ENCODE results near the gene KRT72. TPM values are rescaled to one million over a fixed set of nuclear protein-coding genes. Genes with fewer than 3 reads are reported as not detected.

The KRT72 gene
- total RNA-seq, 3 donors from 2014 or later, result not detected

DNA sequence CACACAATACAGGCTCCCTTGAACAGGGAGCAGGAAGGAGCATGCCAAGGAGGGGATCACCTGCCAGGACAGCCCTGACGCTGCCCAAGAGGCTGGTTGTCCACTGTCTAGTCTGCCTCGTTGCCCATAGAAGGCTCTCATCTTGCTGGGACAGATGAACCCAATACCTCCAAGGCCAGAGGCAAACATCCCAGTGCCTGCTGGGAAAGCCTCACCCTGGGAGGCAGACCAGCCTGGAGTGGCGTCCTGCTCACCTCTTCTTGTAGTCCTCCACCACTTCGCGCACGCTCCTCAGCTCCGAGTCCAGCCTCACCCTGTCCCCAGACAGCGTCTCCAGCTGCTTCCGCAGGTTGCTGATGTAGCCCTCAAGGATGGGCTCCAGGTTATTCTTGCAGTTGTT, 14.6 kb upstream of the KRT72 start:
- no peaks in the 10 kb centered on the region for H3K4me1 ChIP-seq (ENCODE audit: low read depth)
- no peaks in the 10 kb centered on the region for H3K36me3 ChIP-seq (ENCODE audit: low read depth)
- TF ChIP-seq, protein P1, sequence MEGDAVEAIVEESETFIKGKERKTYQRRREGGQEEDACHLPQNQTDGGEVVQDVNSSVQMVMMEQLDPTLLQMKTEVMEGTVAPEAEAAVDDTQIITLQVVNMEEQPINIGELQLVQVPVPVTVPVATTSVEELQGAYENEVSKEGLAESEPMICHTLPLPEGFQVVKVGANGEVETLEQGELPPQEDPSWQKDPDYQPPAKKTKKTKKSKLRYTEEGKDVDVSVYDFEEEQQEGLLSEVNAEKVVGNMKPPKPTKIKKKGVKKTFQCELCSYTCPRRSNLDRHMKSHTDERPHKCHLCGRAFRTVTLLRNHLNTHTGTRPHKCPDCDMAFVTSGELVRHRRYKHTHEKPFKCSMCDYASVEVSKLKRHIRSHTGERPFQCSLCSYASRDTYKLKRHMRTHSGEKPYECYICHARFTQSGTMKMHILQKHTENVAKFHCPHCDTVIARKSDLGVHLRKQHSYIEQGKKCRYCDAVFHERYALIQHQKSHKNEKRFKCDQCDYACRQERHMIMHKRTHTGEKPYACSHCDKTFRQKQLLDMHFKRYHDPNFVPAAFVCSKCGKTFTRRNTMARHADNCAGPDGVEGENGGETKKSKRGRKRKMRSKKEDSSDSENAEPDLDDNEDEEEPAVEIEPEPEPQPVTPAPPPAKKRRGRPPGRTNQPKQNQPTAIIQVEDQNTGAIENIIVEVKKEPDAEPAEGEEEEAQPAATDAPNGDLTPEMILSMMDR (IDR thresholded peaks at IDR 0.05), result no peak
- no peak overlapping the region for H3K4me3 ChIP-seq
- intact Hi-C loops (cut with DNase I, micrococcal nuclease), result no loop called here
- H3K9me3 ChIP-seq, result no peaks in the 10 kb centered on the region
- DNase-seq (no peak), ATAC-seq (no peak)

DNA sequence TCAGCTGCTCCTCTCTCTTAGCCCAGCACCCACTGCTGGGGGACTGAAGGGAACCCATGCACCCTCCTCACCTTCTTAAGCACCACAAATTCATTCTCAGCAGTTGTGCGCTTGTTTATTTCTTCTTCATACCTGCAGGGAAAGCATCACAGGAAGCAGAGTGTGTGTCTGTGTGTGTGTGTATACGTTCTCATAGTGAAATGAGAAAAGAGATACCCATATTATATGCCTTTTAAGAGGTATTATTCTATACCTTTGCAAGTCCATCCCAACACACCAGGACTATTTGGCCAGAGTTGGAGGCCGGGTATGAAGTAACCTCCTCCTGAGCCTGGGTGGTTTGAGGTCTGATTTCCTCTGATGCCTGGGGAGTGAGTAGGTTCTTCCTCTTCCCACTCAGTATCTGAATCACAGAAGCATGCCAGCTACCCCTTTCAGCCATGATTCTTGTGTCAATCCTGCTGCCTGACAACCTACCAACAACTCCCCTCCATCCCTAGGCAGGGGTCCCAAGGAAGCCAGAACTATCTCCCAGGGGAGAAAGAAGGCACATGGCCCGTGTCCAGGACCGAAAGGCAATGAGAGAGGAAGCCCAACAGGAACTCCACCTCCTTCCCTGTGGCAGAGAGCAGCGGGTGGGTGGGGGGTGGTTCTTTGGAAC, 14.1 kb upstream of the KRT72 start:
- no peak for DNase-seq
- ATAC-seq, result no peak
- no peaks in the 10 kb centered on the region for H3K9me3 ChIP-seq
- no peaks in the 10 kb centered on the region for H3K36me3 ChIP-seq (ENCODE audit: low read depth)
- intact Hi-C loops (cut with DNase I, micrococcal nuclease), result no loop called here
- TF ChIP-seq, protein P1 (IDR thresholded peaks at IDR 0.05), result no peak
- no peaks in the 10 kb centered on the region for H3K4me1 ChIP-seq (ENCODE audit: low read depth)
- no peak overlapping the region for H3K4me3 ChIP-seq

DNA sequence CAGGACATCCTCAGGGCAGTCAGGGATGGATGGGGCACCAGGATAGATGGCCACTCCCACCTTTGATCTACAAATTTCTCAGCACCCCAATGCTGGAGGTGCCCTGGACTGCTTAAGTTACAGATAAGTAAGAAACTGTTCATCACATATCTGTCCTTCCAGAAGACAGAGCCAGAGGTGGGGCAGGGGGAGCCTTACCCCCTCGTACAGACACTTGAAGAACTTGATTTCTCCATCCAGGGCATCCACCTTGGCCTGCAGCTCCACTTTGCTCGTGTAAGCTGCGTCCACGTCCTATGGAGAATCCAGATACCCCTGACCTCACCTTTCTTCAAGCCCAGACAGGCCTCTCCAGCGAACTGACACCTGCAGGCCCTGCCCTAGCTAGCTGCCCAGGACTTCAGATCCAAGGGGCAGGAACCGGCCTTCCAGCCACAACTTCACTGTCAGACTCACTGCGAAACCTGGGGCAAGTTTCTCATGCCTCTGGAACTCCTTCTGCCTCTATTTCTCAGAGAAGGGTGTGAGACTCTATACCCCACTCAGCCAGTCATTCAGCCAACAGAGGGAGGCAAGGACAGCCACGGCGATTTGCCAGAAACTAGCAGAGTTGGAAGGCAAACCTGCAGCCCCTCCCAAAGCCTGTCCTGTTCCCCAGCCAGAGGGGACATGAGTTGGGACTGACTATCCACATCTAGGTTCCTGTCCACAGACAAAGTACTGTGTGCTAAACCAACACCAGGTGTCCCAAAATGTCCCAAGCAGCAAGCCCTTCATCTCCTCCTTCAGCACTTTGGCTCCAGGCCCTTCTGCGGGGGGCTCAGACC, 13.3 kb upstream of the KRT72 start:
- H3K36me3 ChIP-seq (ENCODE audit: low read depth), result no peaks in the 10 kb centered on the region
- DNase-seq (no peak), ATAC-seq (no peak)
- H3K9me3 ChIP-seq, result no peaks in the 10 kb centered on the region
- intact Hi-C loops (cut with DNase I, micrococcal nuclease), result no loop called here
- no peaks in the 10 kb centered on the region for H3K4me1 ChIP-seq (ENCODE audit: low read depth)
- TF ChIP-seq, protein P1 (IDR thresholded peaks at IDR 0.05), result no peak
- no peak overlapping the region for H3K4me3 ChIP-seq

DNA sequence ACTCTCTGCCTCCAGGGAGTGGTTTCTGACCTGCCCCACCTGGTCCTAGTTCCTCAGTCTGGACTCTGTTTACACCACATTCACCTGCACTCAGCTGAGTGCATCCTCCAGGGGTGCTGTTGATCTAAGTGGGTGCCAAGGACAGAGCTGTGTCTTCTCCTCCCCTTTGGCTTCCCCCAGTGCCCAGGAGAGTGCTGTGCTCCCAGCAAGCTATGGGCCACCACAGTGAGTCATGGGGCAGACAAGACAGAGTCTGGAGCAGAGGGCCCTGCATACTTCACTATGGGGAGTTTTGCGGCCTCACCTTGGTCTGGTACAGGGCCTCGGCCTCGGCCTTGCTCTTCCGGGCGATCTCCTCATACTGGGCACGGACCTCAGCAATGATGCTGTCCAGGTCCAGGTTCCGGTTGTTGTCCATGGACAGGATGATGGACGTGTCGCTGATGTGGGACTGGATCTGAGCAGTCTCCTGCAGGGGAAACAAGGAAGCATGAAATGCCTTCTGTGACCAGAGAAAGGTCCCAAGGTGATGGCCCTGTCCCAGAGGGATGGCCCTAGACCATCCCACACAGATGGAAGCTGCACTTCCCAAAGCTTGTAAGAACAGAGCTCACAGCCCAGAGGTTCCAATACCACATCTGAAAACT, 12.2 kb upstream of the KRT72 start:
- DNase-seq (no peak), ATAC-seq (no peak)
- H3K36me3 ChIP-seq (ENCODE audit: low read depth), result no peaks in the 10 kb centered on the region
- H3K4me1 ChIP-seq (ENCODE audit: low read depth), result no peaks in the 10 kb centered on the region
- TF ChIP-seq, protein P1 (IDR thresholded peaks at IDR 0.05), result no peak
- H3K4me3 ChIP-seq, result no peak overlapping the region
- H3K9me3 ChIP-seq, result no peaks in the 10 kb centered on the region
- intact Hi-C loops (cut with DNase I, micrococcal nuclease), result no loop called here

DNA sequence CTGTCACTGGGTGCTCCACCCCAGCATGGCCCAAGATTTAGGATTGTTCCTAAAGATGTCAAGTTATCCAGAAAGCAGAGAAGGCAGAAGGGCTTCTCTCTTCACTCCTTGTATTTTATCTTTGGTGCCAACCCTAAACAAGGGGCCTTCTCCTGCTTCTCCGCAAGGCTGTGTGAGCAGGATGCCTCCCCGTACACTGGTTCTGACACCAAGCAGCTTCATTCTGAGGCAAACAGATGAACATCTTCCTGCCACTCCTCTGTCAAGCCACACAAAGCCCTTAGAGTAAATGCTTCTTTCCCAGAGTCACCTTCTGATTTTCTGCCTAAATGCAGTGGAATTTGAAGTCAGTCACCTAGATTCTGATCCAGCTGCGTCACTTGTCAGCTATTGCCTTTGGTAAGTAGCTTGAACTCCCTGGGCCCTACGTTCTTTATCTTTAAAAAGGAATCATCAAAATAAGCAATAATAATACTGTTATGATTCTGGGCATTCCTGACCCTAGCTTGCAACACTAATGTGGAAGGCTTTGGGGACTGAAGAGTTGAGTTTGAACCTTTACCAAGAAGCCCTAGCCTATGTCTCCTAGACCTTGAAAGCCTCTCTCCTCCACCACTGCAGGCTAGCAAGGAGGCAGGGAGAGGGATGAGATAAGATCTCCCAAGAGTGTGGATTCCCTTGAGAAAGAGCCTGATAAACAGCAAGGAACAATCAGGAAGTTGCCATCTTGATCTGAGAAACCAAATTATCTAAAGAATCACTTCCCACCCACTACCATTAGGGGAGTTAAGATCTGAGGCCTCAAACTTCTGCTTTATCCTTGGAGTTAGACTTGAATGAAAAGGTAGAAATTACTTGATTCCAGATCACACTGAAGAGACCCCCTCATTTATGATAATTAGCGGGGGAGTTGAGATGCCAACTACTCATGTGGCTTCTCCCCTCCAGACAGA, 11.4 kb upstream of the KRT72 start:
- intact Hi-C loops (cut with DNase I, micrococcal nuclease), result no loop called here
- TF ChIP-seq, protein P1 (IDR thresholded peaks at IDR 0.05), result no peak
- H3K4me1 ChIP-seq (ENCODE audit: low read depth), result no peaks in the 10 kb centered on the region
- no peak for DNase-seq
- no peaks in the 10 kb centered on the region for H3K36me3 ChIP-seq (ENCODE audit: low read depth)
- H3K4me3 ChIP-seq, result no peak overlapping the region
- no peaks in the 10 kb centered on the region for H3K9me3 ChIP-seq
- no peak for ATAC-seq

Data from mucosa of descending colon (tissue), 3 donors.